Measurements from ENCODE around the gene PGA4. TPM values are rescaled to one million over a fixed set of nuclear protein-coding genes. Genes with fewer than 3 reads are reported as not detected.

PGA4 gene
- total RNA-seq, 3 donors from 2014 or later = 1.8 to 8.9 TPM; not detected in 1

DNA sequence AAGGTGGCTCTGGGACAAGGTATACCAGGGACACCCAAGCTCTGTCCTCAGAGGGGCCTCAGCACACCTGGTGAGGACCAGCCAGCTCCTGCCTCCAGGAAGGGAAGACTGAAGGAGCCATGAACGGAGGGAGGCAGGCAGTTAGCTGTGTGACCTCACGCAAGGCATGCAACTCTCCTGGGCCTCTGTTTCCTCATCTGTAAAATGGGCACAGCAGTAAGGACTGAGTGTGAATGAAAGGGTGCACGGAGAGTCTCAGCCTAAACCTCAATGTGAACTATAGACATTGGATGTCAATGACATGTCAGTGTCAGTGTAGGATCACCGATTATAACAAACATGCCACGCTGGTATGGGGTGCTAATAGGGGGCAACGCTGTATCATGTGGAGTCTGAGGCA is 37.2 kb downstream of the PGA4 start:
- TF ChIP-seq POLR2AphosphoS5 (IDR thresholded peaks at IDR 0.05) = no peak
- TF ChIP-seq POLR2A (IDR thresholded peaks at IDR 0.05) = no peak
- TF ChIP-seq, protein P1, sequence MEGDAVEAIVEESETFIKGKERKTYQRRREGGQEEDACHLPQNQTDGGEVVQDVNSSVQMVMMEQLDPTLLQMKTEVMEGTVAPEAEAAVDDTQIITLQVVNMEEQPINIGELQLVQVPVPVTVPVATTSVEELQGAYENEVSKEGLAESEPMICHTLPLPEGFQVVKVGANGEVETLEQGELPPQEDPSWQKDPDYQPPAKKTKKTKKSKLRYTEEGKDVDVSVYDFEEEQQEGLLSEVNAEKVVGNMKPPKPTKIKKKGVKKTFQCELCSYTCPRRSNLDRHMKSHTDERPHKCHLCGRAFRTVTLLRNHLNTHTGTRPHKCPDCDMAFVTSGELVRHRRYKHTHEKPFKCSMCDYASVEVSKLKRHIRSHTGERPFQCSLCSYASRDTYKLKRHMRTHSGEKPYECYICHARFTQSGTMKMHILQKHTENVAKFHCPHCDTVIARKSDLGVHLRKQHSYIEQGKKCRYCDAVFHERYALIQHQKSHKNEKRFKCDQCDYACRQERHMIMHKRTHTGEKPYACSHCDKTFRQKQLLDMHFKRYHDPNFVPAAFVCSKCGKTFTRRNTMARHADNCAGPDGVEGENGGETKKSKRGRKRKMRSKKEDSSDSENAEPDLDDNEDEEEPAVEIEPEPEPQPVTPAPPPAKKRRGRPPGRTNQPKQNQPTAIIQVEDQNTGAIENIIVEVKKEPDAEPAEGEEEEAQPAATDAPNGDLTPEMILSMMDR (IDR thresholded peaks at IDR 0.05) = no peak
- H3K36me3 ChIP-seq = no peaks in the 10 kb centered on the region
- intact Hi-C loops (cut with DNase I; ENCODE audit: low total_unique reads) = no loop called here
- no peaks in the 10 kb centered on the region for H3K27me3 ChIP-seq
- no peaks in the 10 kb centered on the region for H3K9me3 ChIP-seq
- H3K4me3 ChIP-seq = no peak overlapping the region
- DNase-seq (ENCODE audit: low spot score in 2 of 2) = no peak
- H3K27ac ChIP-seq = no peak overlapping the region
- H3K4me1 ChIP-seq = no peaks in the 10 kb centered on the region

DNA sequence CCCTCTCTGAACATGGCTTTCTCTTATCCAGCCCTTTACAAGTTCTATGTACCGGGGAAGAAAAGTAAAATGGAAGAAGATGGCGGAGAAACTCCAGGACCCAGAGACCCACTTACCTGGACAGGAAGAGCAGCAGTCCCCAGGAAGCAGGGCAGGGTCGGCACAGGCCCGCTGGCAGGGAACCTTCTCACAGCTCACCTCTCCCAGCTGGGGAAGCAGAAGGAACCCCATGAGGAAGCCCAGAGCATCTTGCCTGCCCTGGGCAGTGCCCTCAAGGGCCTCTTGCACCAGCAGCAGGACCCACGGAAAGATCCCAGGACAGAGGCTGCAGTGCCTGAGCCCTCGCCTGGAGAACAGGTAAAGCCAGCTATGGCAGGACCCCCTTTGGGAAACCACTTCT is 42.2 kb downstream of the PGA4 start:
- no peaks in the 10 kb centered on the region for H3K9me3 ChIP-seq
- no peak overlapping the region for H3K4me3 ChIP-seq
- H3K36me3 ChIP-seq = no peaks in the 10 kb centered on the region
- TF ChIP-seq, protein P1 (IDR thresholded peaks at IDR 0.05) = no peak
- no peak for TF ChIP-seq POLR2AphosphoS5 (IDR thresholded peaks at IDR 0.05)
- no peak for TF ChIP-seq POLR2A (IDR thresholded peaks at IDR 0.05)
- no peak for DNase-seq (ENCODE audit: low spot score in 2 of 2)
- no peaks in the 10 kb centered on the region for H3K27me3 ChIP-seq
- no peaks in the 10 kb centered on the region for H3K4me1 ChIP-seq
- H3K27ac ChIP-seq = no peak overlapping the region
- intact Hi-C loops (cut with DNase I; ENCODE audit: low total_unique reads) = no loop called here

DNA sequence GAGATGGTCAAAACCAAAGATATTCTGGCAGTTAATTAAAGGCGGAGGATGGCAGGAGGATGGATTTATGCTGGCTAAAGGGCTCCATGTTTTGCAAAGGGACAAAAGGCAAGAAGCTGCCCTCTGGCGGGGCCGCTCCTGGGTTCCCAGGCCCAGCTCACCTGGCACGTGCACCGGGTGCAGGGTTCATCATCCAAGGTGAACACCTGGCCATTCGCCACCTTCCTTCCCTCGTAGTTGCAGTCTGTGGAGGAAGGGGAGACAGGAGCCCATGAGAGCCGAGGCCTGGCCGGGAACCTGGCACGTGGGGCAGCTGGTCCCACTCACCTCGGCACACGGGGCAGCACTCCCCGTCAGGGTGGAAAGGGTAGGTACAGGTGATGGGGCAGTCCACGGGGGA is 42.6 kb downstream of the PGA4 start:
- no peaks in the 10 kb centered on the region for H3K36me3 ChIP-seq
- intact Hi-C loops (cut with DNase I; ENCODE audit: low total_unique reads) = no loop called here
- no peak overlapping the region for H3K27ac ChIP-seq
- H3K4me3 ChIP-seq = no peak overlapping the region
- DNase-seq (ENCODE audit: low spot score in 2 of 2) = no peak
- H3K4me1 ChIP-seq = no peaks in the 10 kb centered on the region
- TF ChIP-seq POLR2A (IDR thresholded peaks at IDR 0.05) (no peak), POLR2AphosphoS5 (IDR thresholded peaks at IDR 0.05) (no peak)
- TF ChIP-seq, protein P1 (IDR thresholded peaks at IDR 0.05) = no peak
- no peaks in the 10 kb centered on the region for H3K9me3 ChIP-seq
- no peaks in the 10 kb centered on the region for H3K27me3 ChIP-seq

DNA sequence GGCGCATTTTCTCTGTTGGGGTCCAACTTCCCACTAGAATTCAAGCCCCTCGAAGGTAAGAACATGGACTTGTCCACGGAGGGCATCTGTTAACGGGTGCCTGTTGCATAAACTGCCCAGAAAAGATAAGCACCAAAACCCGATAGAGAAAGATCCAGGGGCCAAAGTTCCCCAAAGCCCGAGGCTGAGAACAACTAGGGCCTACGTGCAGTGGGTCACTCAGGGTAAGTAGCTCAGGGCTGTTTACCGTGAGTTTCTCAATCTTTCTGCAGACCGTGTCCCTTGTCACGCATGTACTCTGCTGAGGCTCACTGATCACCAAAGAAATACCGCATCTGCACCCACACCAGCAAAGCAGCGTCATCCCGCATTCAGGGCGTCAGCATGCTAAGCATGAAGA is 43.2 kb downstream of the PGA4 start:
- intact Hi-C loops (cut with DNase I; ENCODE audit: low total_unique reads) = no loop called here

DNA sequence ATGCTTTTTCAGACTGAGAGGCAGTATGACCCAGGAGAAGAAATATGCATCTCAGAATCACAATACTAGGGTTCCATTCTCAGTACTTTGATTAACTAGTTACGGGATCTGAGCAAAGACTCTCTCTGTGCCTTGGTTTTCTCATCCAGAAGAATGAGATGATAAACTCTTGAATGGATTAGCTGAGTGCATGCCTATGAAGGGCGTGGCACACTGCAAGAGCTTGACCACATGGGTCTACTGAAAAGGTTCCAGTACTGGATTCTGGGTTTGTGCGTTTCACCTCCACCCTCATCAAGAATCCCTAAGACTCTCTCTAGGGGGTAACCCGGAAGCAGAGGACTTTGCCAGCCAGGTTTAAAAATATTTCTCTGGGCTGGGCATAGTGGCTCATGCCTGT is 44.5 kb downstream of the PGA4 start:
- no peaks in the 10 kb centered on the region for H3K9me3 ChIP-seq
- DNase-seq (ENCODE audit: low spot score in 2 of 2) = no peak
- no peak overlapping the region for H3K4me3 ChIP-seq
- intact Hi-C loops (cut with DNase I; ENCODE audit: low total_unique reads) = no loop called here
- no peak for TF ChIP-seq POLR2A (IDR thresholded peaks at IDR 0.05)
- TF ChIP-seq POLR2AphosphoS5 (IDR thresholded peaks at IDR 0.05) = no peak
- TF ChIP-seq, protein P1 (IDR thresholded peaks at IDR 0.05) = no peak
- H3K4me1 ChIP-seq = no peaks in the 10 kb centered on the region
- H3K27me3 ChIP-seq = no peaks in the 10 kb centered on the region
- no peak overlapping the region for H3K27ac ChIP-seq
- no peaks in the 10 kb centered on the region for H3K36me3 ChIP-seq

More for the DNA sequence above, 43.2 kb downstream of the PGA4 start:
- Histone ChIP-seq H3K4me1 (no peaks in the 10 kb centered on the region), H3K27me3 (no peaks in the 10 kb centered on the region), H3K36me3 (no peaks in the 10 kb centered on the region), H3K27ac (no peak overlapping the region), H3K9me3 (no peaks in the 10 kb centered on the region), H3K4me3 (no peak overlapping the region)
- DNase-seq (ENCODE audit: low spot score in 2 of 2) = no peak
- TF ChIP-seq POLR2AphosphoS5 (IDR thresholded peaks at IDR 0.05) (no peak), POLR2A (IDR thresholded peaks at IDR 0.05) (no peak)

DNA sequence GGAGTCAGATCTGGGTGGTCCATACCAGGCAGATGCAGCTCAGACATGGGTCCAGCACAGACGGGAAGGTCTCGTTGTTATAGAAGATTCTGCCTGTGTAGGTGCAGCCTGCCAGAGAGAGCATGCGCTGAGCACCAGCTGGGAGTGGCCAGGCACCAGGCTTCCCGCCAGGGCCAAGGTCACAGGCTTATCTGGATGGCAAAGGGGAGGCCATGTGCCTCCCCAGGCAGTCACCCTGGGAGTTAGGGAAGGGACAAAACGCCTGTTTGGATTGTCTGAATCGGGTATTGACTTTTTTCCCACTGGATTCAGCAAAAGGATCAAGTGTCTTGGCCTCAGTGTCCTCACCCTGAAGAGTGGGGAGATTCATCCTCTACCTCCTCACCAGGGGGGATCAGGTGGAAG is 45.3 kb downstream of the PGA4 start:
- H3K27ac ChIP-seq = no peak overlapping the region
- no peaks in the 10 kb centered on the region for H3K36me3 ChIP-seq
- no peaks in the 10 kb centered on the region for H3K27me3 ChIP-seq
- no peaks in the 10 kb centered on the region for H3K9me3 ChIP-seq
- no peak overlapping the region for H3K4me3 ChIP-seq
- no peaks in the 10 kb centered on the region for H3K4me1 ChIP-seq
- no peak for DNase-seq (ENCODE audit: low spot score in 2 of 2)
- intact Hi-C loops (cut with DNase I; ENCODE audit: low total_unique reads) = no loop called here
- no peak for TF ChIP-seq POLR2AphosphoS5 (IDR thresholded peaks at IDR 0.05)
- TF ChIP-seq, protein P1 (IDR thresholded peaks at IDR 0.05) = no peak
- TF ChIP-seq POLR2A (IDR thresholded peaks at IDR 0.05) = no peak
